DMS 273 (cell line): Measurements from ENCODE around the gene LGMN.
A peak's percentile ranks its signal among the peaks of the same experiment; 100 is the strongest.
"Not testable (repeated sequence)": the region's sequence is repeated elsewhere in the genome, so short reads cannot be mapped to it uniquely, and the experiment has no call there.

Experiments
- DNase-seq: peaks from one replicate; lab custom pipeline; 2025; ENCODE audit not compliant: unreplicated experiment; lab: John Stamatoyannopoulos, UW

The LGMN gene

GRCh38 chr14:92763666-92764631 lies 15.5 kb upstream of the LGMN start:
- peak; percentile 33 for DNase-seq

DNA sequence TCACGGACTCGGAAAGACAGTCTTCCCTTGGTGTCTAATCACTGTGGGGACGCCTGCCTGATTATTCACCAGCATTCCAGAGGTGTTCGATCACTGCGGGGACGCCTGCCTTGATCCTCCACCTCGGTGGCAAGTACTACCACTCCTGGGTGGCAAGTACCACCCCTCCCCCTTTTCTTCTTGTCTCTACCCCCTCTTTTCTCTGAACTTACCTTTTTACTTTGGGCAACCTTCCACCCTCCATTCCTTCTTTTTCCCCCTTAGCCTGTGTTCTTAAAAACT lies 12.0 kb upstream of the LGMN start:
- no peak for DNase-seq

DNA sequence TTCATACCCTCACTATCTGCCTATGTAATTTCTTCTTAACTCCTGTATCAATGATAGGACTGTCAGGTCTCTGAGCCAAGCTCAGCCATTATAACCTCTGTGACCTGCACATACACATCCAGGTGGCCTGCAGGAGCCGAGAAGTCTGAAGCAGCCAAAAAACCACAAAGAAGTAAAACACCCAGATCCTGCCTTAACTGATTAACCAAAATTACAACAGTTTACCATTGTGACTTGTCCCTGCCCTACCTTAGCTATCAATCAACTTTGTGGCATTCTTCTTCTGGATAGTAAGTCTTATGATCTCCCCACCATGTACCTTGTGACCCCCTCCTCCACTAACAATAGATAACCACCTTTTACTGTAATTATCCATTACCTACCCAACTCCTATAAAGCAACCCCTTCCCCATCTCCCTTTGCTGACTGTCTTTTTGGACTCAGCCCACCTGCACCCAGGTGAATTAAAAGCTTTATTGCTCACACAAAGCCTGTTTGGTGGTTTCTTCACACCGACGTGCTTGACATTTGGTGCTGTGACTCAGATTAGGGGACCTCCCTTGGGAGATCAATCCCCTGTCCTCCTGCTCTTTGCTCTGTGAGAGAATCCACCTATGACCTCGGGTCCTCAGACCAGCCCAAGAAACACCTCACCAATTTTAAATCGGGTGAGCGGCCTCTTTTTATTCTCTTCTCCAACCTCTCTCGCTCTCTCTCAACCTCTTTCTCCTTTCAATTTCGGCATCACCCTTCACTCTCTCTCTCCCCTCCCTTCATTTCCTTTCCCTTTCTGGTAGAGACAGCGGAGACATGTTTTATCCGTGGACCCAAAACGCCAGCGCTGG lies 11.5 kb upstream of the LGMN start:
- DNase-seq, result no peak

DNA sequence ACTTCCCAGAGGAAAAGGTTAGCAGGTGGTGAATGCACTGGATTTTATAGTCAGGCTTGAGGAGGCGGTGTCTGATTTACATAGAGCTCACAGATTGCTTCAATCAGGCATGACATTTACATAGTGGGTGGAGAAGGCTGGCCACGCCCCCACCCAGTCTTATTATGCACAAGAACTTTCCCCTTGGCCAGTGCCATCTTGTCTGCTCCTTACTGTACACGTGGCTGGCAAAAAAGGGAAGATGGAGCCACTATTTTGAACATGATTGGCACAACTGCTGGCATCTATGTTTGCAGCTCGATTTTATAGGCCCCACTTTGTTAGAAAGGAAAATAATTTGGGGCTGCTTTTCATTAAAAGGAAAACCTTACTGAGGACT lies 10.9 kb upstream of the LGMN start:
- peak; percentile 91 for DNase-seq

- DNase-seq, result no peak
These were observed 8.0 kb upstream of the LGMN start for GRCh38 chr14:92756446-92756845.

- no peak for DNase-seq
These were observed 7.1 kb upstream of the LGMN start for GRCh38 chr14:92755495-92755894.

GRCh38 chr14:92754966-92755365 lies 6.5 kb upstream of the LGMN start:
- DNase-seq, result no peak

DNA sequence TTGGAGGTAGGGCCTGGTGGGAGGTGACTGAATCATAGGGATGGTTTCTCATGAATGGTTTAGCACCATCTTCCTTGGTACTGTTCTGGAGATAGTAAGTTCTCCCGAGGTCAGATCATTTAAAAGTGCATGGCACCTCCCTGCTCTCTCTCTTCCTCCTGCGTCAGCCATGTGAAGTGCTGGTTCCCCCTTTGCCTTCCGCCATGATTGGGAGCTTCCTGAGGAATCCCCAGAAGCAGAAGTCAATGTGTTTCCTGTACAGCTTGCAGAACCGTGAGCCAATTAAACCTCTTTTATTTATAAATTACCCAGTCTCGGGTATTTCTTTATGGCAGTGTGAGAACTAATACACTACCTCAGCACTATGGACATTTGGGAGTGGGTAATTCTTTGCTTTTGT lies 4.8 kb upstream of the LGMN start:
- DNase-seq, result no peak

DNA sequence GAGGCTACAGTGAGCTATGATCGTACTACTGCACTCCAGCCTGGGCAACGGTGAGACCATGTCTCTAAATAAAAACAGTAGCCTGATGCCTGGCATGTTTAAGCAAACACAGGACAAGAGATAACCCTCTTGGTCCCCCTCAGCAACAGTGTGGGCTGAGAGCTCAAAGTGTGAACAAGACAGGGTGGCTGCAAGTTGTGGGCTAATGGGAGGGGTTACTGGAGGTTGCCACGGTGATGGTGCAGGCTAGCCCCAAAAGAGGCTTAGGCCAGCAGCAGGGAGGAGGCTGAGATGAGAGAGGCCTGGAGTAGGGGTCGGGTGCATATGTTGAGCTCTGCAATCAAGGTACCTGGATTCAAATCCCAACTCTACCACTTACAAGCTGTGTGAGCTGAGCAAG lies 3.4 kb upstream of the LGMN start:
- peak; percentile 18 for DNase-seq

DNA sequence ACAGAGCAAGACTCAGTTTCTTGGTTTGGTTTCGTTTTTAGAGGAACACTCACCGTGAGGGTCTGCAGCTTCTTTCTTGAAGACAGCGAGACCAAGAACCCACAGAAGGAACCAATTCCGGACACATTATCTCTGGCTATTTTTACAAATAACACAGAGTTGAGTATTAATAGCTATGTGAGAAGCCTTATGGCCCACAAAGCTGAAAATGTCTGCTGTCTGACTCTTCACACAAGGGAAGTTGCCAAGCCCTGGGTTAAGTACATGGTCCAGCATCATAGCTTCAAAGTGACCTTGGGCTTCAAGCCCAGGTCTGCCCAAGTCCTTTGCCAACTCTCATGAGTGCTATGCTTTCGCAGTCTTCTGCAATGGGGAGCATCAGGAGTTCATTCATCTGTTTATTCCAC lies 2.6 kb upstream of the LGMN start:
- DNase-seq, result no peak

- DNase-seq, result not testable (repeated sequence)
These were observed 1.8 kb upstream of the LGMN start for GRCh38 chr14:92750222-92750728.

- DNase-seq, result peak; percentile 37
These were observed 647 bp downstream of the LGMN start for GRCh38 chr14:92747701-92748258.

- no peak for DNase-seq
These were observed 4.2 kb downstream of the LGMN start for GRCh38 chr14:92744198-92744597.

DNA sequence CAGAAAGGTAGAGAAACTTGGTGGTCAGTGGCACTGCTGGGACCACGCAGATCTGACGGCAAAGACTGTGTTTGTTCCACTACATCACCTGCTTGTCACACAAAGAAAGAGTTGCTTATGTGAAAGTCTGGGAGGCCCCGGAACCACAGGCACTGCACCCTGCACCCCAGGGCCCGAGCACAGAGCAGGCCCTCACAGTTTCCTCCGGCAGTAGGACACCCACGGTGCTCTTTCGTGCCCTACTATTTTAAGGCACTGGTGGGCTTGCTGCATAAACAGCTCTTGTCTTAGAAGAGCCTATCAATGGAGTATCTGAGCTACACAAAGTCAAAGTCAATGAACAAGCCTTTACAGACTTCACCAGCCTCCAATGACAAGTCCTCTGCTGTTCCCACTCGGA lies 8.0 kb downstream of the LGMN start:
- DNase-seq, result no peak

DNA sequence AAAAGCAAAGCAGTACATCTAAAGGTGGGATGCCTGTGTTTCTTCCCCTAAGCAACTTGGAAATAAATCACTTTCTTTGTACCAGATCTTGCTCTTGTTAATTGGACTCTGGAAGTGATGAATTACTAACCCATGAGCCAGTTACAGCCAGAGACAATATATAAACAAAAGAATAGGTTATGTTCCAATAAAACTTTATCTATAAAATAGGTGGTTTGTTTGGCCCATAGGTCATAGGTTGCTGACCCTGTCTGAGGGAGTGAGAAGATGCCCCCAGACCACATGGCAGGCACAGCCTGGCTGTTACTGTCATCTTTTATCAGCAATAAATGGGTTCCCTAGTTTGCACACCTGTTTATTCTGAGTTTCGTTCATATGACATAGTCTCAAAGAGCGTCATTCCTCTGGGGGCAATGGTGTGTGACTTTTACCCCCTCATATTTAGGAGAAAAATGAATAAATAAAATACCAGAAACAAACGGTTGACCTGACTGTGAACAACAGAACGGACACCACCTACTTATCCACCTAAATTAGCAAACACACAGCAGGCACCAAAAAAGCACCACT lies 10.7 kb downstream of the LGMN start:
- DNase-seq, result no peak

DNA sequence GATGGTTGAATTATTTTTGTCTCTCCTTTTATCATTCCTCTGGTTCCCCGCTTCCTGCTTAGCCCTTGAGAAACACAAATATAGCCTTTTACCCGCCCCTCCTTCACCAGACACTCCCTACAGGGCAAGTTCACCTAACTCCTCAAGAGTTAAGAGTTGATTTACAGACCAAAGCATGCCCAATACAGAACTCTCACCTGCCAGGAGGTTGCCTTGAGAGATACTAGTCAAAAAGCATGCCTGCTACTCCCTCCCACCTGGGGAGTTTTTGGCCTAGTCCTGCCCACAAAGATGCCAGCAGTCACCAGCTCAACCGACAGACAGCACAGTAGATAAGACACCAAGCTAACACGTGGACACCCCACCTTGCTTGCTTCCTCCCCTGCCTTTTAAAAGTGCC lies 11.2 kb downstream of the LGMN start:
- DNase-seq, result no peak

- DNase-seq, result no peak
These were observed 13.1 kb downstream of the LGMN start for GRCh38 chr14:92735344-92735743.

GRCh38 chr14:92734618-92735017 lies 13.8 kb downstream of the LGMN start:
- DNase-seq, result no peak

GRCh38 chr14:92733007-92733406 lies 15.4 kb downstream of the LGMN start:
- no peak for DNase-seq

GRCh38 chr14:92731622-92732115 lies 16.8 kb downstream of the LGMN start:
- DNase-seq, result no peak
